Suprapubic skin (tissue), 3 donors: Measurements from ENCODE around the gene SPAG16.

Experiments
- POLR2A ChIP-seq, 2 donors: fragments of 450-650 bp; IDR thresholded peaks; one replicate each; pipeline ENCODE4 v1.6.1; 2017; ENCODE audit warnings: antibody characterized with exemption in 2 of 2, mild to moderate bottlenecking in 2 of 2, moderate library complexity in 2 of 2
- TF ChIP-seq, protein P1 (sequence below), 2 donors: fragments of 200-600 bp in 1 of 2; fragments of 450-650 bp in 1 of 2; sonication (generic) in 1 of 2; IDR thresholded peaks; one replicate each; pipeline ENCODE4 v1.5.1; 2016 to 2019; ENCODE audit warnings: antibody characterized with exemption in 2 of 2, mild to moderate bottlenecking in 1 of 2, moderate library complexity in 1 of 2

DNA sequence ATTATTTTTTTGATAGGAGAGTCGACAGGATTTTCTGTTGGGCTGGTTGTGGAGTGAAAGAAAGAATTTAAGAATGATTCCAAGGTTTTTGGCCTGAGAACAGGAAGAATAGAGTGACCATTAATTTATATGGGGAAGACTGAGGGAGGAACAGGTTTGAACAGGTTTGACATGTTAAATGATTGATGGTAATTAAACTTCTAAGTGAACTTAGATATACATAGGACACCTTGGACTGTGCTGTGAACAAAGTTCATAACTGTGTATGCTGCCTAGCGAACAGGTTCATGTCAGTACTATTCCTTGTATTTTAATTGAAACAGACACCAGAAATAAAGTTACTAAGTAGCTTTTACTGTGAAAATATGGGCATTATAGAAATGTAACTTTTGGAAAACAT lies 212.0 kb downstream of the SPAG16 start:
- TF ChIP-seq, protein P1, sequence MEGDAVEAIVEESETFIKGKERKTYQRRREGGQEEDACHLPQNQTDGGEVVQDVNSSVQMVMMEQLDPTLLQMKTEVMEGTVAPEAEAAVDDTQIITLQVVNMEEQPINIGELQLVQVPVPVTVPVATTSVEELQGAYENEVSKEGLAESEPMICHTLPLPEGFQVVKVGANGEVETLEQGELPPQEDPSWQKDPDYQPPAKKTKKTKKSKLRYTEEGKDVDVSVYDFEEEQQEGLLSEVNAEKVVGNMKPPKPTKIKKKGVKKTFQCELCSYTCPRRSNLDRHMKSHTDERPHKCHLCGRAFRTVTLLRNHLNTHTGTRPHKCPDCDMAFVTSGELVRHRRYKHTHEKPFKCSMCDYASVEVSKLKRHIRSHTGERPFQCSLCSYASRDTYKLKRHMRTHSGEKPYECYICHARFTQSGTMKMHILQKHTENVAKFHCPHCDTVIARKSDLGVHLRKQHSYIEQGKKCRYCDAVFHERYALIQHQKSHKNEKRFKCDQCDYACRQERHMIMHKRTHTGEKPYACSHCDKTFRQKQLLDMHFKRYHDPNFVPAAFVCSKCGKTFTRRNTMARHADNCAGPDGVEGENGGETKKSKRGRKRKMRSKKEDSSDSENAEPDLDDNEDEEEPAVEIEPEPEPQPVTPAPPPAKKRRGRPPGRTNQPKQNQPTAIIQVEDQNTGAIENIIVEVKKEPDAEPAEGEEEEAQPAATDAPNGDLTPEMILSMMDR (IDR thresholded peaks at IDR 0.05) = no peak
- no peak for TF ChIP-seq POLR2A (IDR thresholded peaks at IDR 0.05)
